GM10847 (cell line): ENCODE data around the gene DIPK1B.

Experiments
- POLR2A ChIP-seq: IDR thresholded peaks from 2 replicates; pipeline ENCODE4 v1.6.1; 2011; ENCODE audit not compliant: insufficient read length; ENCODE audit errors: extremely low read depth

The DIPK1B gene

GRCh38 chr9:136711751-136712689 is at the start of gene DIPK1B:
DIPK1B (plus strand) TSS chr9:136712572; CDS start chr9:136712666, 94 bp downstream.
- TF ChIP-seq POLR2A = no peak

GRCh38 chr9:136662656-136663581 is 49.5 kb upstream of the DIPK1B start, which contains the start of gene EGFL7:
EGFL7 (plus strand) TSS chr9:136662916; CDS start chr9:136668283, 5,367 bp downstream.
- no peak for TF ChIP-seq POLR2A

- TF ChIP-seq POLR2A = no peak
Observed at GRCh38 chr9:136664000-136664915, 48.1 kb upstream of the DIPK1B start.

- no peak for TF ChIP-seq POLR2A
Observed at GRCh38 chr9:136665111-136665703, 47.2 kb upstream of the DIPK1B start.

GRCh38 chr9:136665704-136666371 is 46.5 kb upstream of the DIPK1B start:
- TF ChIP-seq POLR2A = no peak

- TF ChIP-seq POLR2A = no peak
Observed at GRCh38 chr9:136666372-136667213, 45.8 kb upstream of the DIPK1B start.

- no peak for TF ChIP-seq POLR2A
Observed at GRCh38 chr9:136667214-136667939, 45.0 kb upstream of the DIPK1B start.

GRCh38 chr9:136667940-136668760 is 44.2 kb upstream of the DIPK1B start:
- no peak for TF ChIP-seq POLR2A

GRCh38 chr9:136668983-136669790 is 43.2 kb upstream of the DIPK1B start:
- TF ChIP-seq POLR2A = no peak

GRCh38 chr9:136669791-136670464 is 42.4 kb upstream of the DIPK1B start:
- no peak for TF ChIP-seq POLR2A
